Neutrophil (primary cell): ENCODE results near the gene CNPY1.
"Not testable (repeated sequence)": the region's sequence is repeated elsewhere in the genome, so short reads cannot be mapped to it uniquely, and the experiment has no call there.

Experiments used
- H3K27ac ChIP-seq: fragments of 200-600 bp; sonication (generic); 2 replicates; pipeline ENCODE4 v1.5.1; 2016; ENCODE audit warnings: mild to moderate bottlenecking, moderate library complexity
- H3K27me3 ChIP-seq: fragments of 200-600 bp; sonication (generic); 2 replicates; pipeline ENCODE4 v1.6.0; 2016; ENCODE audit warnings: mild to moderate bottlenecking
- H3K36me3 ChIP-seq: fragments of 200-600 bp; sonication (generic); 2 replicates; pipeline ENCODE4 v1.5.1; 2017
- H3K4me1 ChIP-seq, 2 experiments: fragments of 200-600 bp in 1 of 2; sonication (generic) in 1 of 2; 1 replicate in 1 of 2; 2 replicates in 1 of 2; pipeline versions ENCODE4 v1.5.1 to v1.6.1; 2013 to 2016; ENCODE audit warnings: low read depth in 1 of 2, low read length in 1 of 2, mild to moderate bottlenecking in 1 of 2, moderate library complexity in 1 of 2; ENCODE audit not compliant: control insufficient read depth in 1 of 2, insufficient read depth in 1 of 2
- H3K4me3 ChIP-seq, 2 experiments: fragments of 200-600 bp in 1 of 2; sonication (generic) in 1 of 2; 1 replicate in 1 of 2; 2 replicates in 1 of 2; pipeline ENCODE4 v1.5.1; 2013 to 2016; ENCODE audit warnings: low read depth in 1 of 2, low read length in 1 of 2, mild to moderate bottlenecking in 1 of 2, moderate library complexity in 1 of 2
- H3K9me3 ChIP-seq: fragments of 200-600 bp; sonication (generic); 2 replicates; pipeline ENCODE4 v1.5.1; 2016
- TF ChIP-seq, protein P1 (sequence below): fragments of 200-600 bp; sonication (generic); IDR thresholded peaks from 2 replicates; pipeline ENCODE4 v1.5.1; 2016; ENCODE audit warnings: antibody characterized with exemption

CNPY1 gene

DNA sequence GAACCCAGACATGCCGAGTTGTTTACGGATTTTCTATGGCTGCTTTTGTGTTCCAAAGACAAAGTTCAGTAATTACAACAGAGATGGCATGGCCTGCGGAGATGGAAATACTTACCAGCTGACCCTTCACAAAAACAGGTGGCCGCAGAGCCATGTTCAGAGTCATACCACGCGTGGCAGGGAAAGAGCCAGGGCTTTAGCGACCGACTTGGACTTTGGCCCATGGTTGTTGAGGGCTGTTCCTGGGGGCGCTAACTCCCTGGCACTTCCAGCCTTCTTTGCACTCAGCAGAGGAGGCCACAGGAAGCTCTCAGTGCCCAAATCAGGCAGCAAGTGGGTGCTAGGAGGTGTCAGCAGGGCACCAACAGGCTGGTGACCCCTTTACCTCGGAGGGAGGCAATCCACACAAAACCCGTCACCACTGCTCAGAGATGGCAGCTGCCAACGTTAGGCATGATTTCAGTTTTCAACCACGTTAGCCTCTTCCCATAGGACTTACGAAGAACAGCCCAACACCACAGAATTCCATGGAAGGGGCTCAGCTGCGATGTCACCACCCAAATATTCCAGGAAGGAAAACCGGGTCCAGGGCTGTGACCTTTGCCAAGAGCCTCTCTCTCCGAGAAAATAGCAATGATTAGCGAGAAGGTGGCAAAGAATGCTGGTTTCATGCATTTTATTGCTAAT, 21.4 kb upstream of the CNPY1 start:
- no peaks in the 10 kb centered on the region for H3K9me3 ChIP-seq
- peaks cover 0 to 10% of the 10 kb centered on the region in 2 experiments for H3K4me1 ChIP-seq
- H3K27ac ChIP-seq: no peak overlapping the region
- H3K27me3 ChIP-seq: peaks cover 3% of the 10 kb centered on the region
- H3K36me3 ChIP-seq: no peaks in the 10 kb centered on the region
- H3K4me3 ChIP-seq: no peak overlapping the region
- TF ChIP-seq, protein P1, sequence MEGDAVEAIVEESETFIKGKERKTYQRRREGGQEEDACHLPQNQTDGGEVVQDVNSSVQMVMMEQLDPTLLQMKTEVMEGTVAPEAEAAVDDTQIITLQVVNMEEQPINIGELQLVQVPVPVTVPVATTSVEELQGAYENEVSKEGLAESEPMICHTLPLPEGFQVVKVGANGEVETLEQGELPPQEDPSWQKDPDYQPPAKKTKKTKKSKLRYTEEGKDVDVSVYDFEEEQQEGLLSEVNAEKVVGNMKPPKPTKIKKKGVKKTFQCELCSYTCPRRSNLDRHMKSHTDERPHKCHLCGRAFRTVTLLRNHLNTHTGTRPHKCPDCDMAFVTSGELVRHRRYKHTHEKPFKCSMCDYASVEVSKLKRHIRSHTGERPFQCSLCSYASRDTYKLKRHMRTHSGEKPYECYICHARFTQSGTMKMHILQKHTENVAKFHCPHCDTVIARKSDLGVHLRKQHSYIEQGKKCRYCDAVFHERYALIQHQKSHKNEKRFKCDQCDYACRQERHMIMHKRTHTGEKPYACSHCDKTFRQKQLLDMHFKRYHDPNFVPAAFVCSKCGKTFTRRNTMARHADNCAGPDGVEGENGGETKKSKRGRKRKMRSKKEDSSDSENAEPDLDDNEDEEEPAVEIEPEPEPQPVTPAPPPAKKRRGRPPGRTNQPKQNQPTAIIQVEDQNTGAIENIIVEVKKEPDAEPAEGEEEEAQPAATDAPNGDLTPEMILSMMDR: no peak

DNA sequence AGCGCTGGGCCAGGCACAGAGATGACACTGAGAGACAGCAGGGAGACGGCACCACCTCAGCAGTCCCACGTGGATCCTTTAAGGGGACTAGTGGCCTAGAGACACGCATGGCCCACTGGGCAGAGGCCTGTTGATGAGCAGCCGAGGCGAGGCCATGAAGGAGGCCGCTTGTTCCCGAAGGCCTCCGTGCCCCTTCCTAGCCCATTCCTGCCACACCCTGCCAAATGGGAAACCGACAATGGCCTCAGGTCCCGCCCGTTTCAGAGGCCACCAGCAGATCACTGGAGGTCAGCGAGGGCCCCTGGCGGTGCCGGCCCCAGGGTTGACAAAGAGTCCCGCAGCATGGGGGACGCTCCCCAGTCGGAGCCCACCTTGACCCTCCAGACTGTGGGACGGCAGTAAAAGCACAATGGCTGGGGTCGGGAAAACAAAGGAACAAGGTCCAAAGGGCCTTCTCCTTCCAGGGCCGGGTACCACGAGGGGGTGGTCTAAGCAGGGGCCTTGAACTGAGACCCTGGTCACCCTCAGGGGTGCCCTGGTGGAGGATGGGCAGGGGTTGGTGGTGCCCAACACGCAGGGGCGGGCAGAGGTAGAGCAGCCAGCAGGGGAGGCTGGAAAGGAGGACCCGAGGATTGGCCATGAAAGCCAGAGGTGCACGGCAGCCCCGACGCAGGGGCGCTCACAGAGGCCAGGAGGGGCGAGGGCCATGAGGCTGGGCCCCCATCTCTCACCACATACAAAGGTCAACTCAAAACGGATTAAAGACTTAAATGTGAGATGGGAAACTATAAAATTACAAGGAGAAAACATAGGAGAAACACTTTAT, 19.9 kb upstream of the CNPY1 start:
- Histone ChIP-seq H3K4me3 (no peak overlapping the region), H3K27ac (no peak overlapping the region), H3K27me3 (peaks cover 6% of the 10 kb centered on the region)

DNA sequence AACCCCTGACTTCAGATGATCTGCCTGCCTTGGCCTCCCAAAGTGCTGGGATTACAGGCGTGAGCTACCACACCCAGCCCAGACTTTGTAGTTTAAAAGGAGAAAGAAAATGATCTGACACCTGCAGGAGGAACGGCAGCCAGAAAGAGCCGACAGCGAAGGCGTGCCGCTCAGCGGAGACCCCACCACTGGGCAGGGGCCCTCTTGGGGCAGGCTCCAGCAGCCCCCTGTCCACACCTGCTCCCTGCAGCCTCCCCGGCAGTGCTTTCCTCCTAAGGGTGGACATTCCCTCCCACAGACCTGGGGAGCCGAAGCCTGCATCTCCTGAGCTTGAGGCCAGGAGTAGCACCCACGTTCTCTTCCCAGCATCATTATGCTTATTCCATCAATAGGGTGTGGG, 19.2 kb upstream of the CNPY1 start:
- no peaks in the 10 kb centered on the region for H3K36me3 ChIP-seq
- no peak overlapping the region for H3K27ac ChIP-seq
- H3K4me3 ChIP-seq: no peak overlapping the region
- H3K9me3 ChIP-seq: no peaks in the 10 kb centered on the region
- no peaks in the 10 kb centered on the region for H3K4me1 ChIP-seq
- H3K27me3 ChIP-seq: peaks cover 7% of the 10 kb centered on the region
- TF ChIP-seq, protein P1: no peak

More for the DNA sequence above, 19.9 kb upstream of the CNPY1 start:
- H3K36me3 ChIP-seq: no peaks in the 10 kb centered on the region
- TF ChIP-seq, protein P1: no peak
- no peaks in the 10 kb centered on the region for H3K9me3 ChIP-seq
- H3K4me1 ChIP-seq: no peaks in the 10 kb centered on the region

DNA sequence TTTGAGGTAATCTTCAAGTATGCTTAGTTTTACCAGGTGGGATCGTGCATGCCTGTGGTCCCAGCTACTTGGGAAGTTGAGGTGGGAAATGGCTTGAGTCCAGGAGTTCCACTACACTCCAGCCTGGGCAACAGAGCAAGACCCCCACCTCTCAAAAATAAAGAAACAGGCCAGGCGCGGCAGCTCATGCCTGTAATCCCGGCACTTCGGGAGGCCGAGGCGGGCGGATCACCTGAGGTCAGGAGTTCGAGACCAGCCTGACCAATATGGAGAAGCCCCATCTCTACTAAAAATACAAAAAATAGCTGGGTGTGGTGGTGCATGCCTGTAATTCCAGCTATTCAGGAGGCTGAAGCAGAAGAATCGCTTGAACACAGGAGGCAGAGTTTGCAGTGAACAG, 16.6 kb upstream of the CNPY1 start:
- H3K27me3 ChIP-seq, H3K27ac ChIP-seq, H3K36me3 ChIP-seq, H3K4me3 ChIP-seq, H3K9me3 ChIP-seq, H3K4me1 ChIP-seq: not testable (repeated sequence)

DNA sequence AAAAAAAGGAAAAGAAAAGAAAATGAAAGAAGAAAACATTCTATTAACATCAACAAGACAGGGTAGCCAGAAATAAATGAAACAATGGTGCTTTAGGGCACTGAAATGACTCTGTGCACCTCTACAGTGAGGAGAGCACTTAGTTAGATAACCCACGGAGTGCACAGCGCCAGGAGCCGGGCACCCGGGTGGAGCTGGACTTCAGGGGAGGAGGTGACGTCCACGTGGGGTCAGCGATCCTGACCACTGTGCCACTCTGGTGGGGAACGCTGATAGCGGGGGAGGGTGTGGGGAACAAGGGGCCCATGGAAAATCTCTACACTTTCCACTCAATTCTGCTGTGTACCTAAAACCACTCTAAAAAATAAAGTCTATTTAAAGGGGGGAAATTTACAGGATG, 15.7 kb upstream of the CNPY1 start:
- TF ChIP-seq, protein P1: no peak

More for the DNA sequence above, 15.7 kb upstream of the CNPY1 start:
- Histone ChIP-seq H3K36me3 (no peaks in the 10 kb centered on the region), H3K9me3 (no peaks in the 10 kb centered on the region), H3K27me3 (peaks cover 7% of the 10 kb centered on the region), H3K4me3 (no peak overlapping the region), H3K27ac (no peak overlapping the region), H3K4me1 (no peaks in the 10 kb centered on the region)
